ENCODE results near the gene OPN3.

DNA sequence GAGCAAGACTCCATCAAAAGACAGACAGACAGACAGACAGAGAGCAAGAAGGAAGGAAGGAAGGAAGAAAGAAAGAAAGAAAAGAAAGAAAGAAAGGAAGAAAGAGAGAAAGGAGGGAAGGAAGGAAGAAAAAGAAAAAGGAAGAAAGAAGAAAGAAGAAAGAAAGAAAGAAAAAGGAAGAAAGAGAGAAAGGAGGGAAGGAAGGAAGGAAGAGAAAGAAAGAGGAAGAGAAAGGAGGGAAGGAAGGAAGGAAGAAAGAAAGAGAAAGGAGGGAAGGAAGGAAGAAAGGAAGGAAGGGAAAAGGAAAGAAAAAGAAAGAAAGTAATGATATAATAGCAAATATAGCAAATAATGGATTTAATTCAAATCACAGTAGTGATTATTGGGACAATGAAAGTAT, 32.7 kb downstream of the OPN3 start:
- TF ChIP-seq, protein P1, sequence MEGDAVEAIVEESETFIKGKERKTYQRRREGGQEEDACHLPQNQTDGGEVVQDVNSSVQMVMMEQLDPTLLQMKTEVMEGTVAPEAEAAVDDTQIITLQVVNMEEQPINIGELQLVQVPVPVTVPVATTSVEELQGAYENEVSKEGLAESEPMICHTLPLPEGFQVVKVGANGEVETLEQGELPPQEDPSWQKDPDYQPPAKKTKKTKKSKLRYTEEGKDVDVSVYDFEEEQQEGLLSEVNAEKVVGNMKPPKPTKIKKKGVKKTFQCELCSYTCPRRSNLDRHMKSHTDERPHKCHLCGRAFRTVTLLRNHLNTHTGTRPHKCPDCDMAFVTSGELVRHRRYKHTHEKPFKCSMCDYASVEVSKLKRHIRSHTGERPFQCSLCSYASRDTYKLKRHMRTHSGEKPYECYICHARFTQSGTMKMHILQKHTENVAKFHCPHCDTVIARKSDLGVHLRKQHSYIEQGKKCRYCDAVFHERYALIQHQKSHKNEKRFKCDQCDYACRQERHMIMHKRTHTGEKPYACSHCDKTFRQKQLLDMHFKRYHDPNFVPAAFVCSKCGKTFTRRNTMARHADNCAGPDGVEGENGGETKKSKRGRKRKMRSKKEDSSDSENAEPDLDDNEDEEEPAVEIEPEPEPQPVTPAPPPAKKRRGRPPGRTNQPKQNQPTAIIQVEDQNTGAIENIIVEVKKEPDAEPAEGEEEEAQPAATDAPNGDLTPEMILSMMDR (IDR thresholded peaks at IDR 0.05) = no peak
- TF ChIP-seq POLR2A (IDR thresholded peaks at IDR 0.05) = no peak

Measured in uterus (tissue), 2 donors.